GM18505 (cell line): ENCODE data around the gene SLC38A8.

Source experiments
- ATAC-seq: cut with Tn5 transposase; IDR thresholded peaks from one replicate; pipeline ENCODE4 v1.9.1; 2021; ENCODE audit not compliant: unreplicated experiment
- POLR2A ChIP-seq: IDR thresholded peaks from 4 replicates; pipeline ENCODE4 v1.6.1; 2011; ENCODE audit warnings: borderline replicate concordance; ENCODE audit not compliant: insufficient read depth, insufficient read length; ENCODE audit errors: extremely low read depth

The SLC38A8 gene

DNA sequence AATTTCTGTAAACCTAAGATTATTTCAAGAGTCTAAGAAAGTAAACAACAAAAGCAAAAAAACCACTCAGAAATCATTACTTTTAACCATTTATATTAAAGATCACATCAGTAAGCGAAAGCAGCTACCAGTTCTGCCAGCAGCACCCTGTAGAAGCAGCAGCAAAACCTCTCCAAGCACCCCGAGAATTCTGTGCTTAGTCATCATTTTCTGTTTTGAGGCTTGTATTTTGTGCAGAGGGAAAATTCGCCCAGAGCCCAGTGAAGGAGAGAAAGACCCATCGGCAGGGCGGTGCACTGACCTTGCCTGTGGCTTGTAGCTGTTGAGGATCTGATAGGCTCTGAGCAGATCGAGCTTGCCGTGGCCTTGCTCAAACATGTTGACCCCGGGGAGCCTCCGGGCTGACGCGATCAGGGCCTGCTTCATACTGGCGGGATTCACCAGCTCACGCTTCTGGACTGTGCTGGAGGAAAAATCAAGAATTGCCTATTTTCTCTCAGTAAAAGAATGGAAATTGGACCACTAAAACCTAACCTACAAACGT, 38.9 kb upstream of the SLC38A8 start:
- no peak for ATAC-seq

DNA sequence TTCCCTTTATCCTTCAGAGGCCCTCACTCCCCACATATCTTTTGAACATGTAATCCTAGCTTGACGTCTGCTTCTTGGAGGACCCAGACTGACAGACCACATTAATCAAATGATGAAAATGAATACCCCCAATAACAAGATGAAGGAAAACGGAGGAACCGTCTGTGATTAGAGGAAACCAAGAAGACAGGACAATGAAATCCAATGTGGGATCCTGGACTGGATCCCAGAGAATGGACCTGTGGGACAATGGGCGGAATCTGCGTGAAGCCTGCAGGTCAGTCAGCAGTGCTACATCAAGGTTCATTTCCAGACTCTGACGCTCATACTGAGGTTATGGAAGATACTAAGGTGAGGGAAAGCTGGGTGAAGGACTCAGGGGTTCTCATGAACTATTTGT, 38.2 kb upstream of the SLC38A8 start:
- TF ChIP-seq POLR2A, result no peak
- no peak for ATAC-seq

More for the DNA sequence above, 38.9 kb upstream of the SLC38A8 start:
- TF ChIP-seq POLR2A, result no peak

DNA sequence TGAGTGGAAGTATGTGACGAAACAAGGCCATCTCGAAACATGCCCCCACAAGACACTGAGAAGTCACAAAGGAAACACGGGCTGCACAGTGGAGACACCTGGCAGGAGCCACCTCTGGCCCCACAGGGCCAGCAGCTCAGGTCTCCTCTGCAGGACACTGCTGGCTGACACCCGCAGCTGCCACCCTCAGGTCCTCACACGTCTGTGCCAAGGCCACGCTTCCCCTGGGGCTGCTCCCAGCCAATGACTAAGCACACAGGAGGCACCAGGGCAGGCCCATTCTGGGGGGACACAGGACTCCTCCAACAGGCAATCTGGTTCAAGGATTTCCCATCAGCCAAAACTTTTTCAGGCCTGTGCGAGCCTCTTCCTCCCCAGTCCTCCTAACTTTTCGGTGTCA, 37.8 kb upstream of the SLC38A8 start:
- no peak for TF ChIP-seq POLR2A
- ATAC-seq, result no peak

DNA sequence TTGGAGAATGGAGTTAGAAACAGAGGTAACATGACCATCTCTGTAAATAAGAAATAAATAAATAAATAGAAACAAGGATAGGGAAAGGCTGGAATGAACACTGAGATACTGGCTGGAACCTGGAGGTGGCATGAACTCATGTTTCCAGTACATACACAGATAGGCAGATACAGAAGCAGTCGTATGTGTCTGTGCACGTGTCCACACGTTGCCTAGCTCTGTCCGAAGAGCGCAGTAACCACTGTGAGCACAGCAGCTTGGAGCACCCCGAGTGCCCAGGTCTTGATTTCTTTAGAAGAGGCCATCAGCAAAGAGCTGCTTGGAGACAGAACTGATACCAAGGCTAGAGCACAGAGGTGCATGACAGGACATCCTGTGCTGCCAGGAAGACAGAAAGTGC, 37.1 kb upstream of the SLC38A8 start:
- no peak for ATAC-seq
- TF ChIP-seq POLR2A, result no peak

DNA sequence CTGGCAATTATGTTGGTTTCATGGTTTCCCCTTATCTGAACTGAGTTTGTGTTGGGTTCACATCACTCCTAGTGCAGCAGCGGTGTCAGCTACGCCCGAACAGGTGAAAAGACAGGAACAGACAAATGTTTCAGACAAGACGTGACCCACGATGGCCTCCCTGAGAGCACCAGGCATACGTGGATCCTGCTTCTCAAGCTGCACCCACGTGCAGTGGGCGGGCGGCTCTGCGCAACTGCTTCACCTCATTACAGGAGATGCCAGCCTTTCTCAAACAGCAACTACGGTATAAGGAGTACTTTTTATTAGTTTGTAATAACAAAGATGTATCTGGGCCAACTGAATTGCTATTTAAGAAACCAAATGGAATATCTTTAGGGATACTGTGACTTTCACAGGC, 32.8 kb upstream of the SLC38A8 start:
- no peak for TF ChIP-seq POLR2A
- ATAC-seq, result no peak

- no peak for TF ChIP-seq POLR2A
- no peak for ATAC-seq
Observed at GRCh38 chr16:84074721-84075120, 32.1 kb upstream of the SLC38A8 start.

DNA sequence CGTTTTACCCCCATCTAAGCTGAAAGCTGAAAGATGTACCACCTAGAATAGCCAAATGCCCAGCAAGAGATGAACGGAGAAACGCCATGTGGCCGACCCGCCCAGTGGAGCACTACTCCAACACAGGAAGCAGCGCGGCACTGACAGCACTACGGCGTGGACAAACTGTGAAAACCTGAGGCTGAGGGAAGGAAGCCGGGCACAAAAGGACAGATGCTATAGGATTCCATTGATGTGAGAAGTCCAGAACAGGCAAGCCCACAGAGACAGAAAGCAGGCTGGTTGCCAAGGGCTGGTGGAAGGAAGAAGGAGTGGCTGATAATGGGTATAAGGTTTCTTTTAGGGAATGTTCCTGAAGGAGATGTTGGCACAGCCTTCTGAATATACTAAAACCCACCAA, 29.4 kb upstream of the SLC38A8 start:
- ATAC-seq, result no peak
- TF ChIP-seq POLR2A, result no peak

- TF ChIP-seq POLR2A, result no peak
- no peak for ATAC-seq
Observed at GRCh38 chr16:84071121-84071520, 28.5 kb upstream of the SLC38A8 start.

GRCh38 chr16:84069540-84069939, 26.9 kb upstream of the SLC38A8 start:
- no peak for ATAC-seq
- TF ChIP-seq POLR2A, result no peak

- TF ChIP-seq POLR2A, result no peak
- ATAC-seq, result no peak
Observed at GRCh38 chr16:84068783-84069462, 26.3 kb upstream of the SLC38A8 start.

DNA sequence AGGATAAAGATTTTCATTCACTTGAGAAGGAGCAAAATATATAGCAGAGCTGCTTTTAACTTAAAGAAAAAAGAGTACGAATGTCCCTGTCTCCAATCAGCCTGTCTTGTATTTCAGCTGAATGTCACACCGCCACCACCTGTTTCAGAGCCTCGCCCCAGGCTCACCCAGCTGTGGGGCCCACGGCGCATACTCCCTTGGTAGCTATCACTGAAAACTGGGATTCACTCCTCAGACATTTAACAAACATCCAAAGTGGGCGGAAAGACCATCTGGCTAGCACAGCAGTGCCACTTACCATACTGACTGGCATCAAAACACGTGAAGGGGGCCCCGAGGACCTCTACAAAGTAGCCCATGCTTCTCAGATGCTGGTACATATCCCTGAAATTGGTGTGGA, 25.4 kb upstream of the SLC38A8 start:
- no peak for TF ChIP-seq POLR2A
- no peak for ATAC-seq

DNA sequence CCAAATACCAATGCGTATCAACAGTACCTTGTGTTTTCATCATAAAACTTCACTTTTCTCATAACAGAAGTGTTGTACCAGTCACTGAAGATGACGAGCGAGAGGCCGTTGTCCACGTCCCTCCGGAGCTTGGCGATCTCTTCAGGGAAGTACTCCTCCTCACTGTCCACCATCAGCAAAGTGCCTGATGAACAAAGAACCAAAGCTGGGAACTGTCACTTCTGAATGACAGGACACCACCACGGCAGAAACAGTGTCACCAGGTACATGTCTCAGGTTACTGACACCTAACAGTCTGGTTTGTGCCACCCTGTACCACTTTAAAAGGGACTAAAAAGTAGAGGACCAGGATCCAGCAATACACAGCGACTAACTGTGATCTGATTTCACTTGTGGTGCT, 25.0 kb upstream of the SLC38A8 start:
- no peak for TF ChIP-seq POLR2A
- no peak for ATAC-seq

GRCh38 chr16:84065536-84066132, 23.0 kb upstream of the SLC38A8 start:
- TF ChIP-seq POLR2A, result no peak
- no peak for ATAC-seq

GRCh38 chr16:84063980-84064379, 21.4 kb upstream of the SLC38A8 start:
- ATAC-seq, result no peak
- TF ChIP-seq POLR2A, result no peak
